GM23338 (cell line): ENCODE results near the gene BCAS3.

Experiments used
- CREB1 ChIP-seq: fragments of 250-450 bp; sonication (Bioruptor Pico); IDR thresholded peaks from 2 replicates; pipeline ENCODE4 v1.5.0; 2020; ENCODE audit warnings: low read depth, mild to moderate bottlenecking, moderate library complexity
- EZH2 ChIP-seq: fragments of 200-600 bp; sonication (generic); IDR thresholded peaks from one replicate; pipeline ENCODE4 v1.8.0; 2017; ENCODE audit warnings: antibody characterized with exemption, mild to moderate bottlenecking, low read depth; ENCODE audit not compliant: unreplicated experiment
- EZH2phosphoT487 ChIP-seq: fragments of 200-600 bp; sonication (generic); IDR thresholded peaks from one replicate; pipeline ENCODE4 v1.8.1; 2018; ENCODE audit warnings: antibody characterized with exemption; ENCODE audit not compliant: unreplicated experiment
- NANOG ChIP-seq: IDR thresholded peaks from 2 replicates; pipeline ENCODE4 v1.6.1; 2016; ENCODE audit warnings: antibody characterized with exemption, borderline replicate concordance
- POLR2AphosphoS5 ChIP-seq: IDR thresholded peaks from 2 replicates; pipeline ENCODE4 v1.6.1; 2016; ENCODE audit warnings: antibody characterized with exemption, low read depth
- ZNF114 ChIP-seq: fragments of 250-450 bp; sonication (Bioruptor Pico); IDR thresholded peaks from 2 replicates; pipeline ENCODE4 v1.5.0; 2020; ENCODE audit warnings: mild to moderate bottlenecking, moderate library complexity
- TF ChIP-seq, protein P1 (sequence below), 2 experiments: fragments of 200-600 bp in 1 of 2; sonication (generic) in 1 of 2; conservative IDR thresholded peaks; 2 replicates each; pipeline versions ENCODE4 v1.5.1 to v1.6.1; 2016 to 2017; ENCODE audit warnings: antibody characterized with exemption in 2 of 2, low read depth in 2 of 2, mild to moderate bottlenecking in 2 of 2, moderate library complexity in 1 of 2

DNA sequence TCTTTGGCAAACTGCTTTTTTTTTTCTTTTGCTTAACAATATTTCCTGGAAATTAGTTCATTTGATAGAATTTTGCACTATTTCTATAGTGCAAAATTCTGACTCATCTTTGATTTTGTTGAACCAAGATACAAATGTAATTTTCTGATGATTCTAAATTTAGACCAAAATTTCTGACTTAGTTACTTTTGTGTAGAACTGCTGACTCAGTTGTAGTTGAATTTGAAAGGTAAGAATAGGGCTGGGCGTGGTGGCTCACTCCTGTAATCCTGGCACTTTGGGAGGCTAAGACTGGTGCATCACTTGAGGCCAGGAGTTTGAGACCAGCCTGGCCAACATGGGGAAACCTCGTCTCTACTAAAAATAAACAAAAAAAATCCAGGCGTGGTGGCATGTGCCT is 223.0 kb downstream of the BCAS3 start:
- TF ChIP-seq, protein P1, sequence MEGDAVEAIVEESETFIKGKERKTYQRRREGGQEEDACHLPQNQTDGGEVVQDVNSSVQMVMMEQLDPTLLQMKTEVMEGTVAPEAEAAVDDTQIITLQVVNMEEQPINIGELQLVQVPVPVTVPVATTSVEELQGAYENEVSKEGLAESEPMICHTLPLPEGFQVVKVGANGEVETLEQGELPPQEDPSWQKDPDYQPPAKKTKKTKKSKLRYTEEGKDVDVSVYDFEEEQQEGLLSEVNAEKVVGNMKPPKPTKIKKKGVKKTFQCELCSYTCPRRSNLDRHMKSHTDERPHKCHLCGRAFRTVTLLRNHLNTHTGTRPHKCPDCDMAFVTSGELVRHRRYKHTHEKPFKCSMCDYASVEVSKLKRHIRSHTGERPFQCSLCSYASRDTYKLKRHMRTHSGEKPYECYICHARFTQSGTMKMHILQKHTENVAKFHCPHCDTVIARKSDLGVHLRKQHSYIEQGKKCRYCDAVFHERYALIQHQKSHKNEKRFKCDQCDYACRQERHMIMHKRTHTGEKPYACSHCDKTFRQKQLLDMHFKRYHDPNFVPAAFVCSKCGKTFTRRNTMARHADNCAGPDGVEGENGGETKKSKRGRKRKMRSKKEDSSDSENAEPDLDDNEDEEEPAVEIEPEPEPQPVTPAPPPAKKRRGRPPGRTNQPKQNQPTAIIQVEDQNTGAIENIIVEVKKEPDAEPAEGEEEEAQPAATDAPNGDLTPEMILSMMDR (conservative IDR thresholded peaks at IDR 0.05; ENCODE audit: low read depth in 2 of 2) = no peak
- TF ChIP-seq EZH2phosphoT487 = no peak
- no peak for TF ChIP-seq POLR2AphosphoS5
- no peak for TF ChIP-seq EZH2
- no peak for TF ChIP-seq ZNF114 (CRISPR knock-in tag)
- no peak for TF ChIP-seq NANOG
- no peak for TF ChIP-seq CREB1
